ENCODE data around the gene BMP7. TPM values are rescaled to one million over a fixed set of nuclear protein-coding genes. Genes with fewer than 3 reads are reported as not detected.

The BMP7 gene
- total and polyA plus RNA-seq, 2 of the 8 experiments (the other 6 are each of a cell fraction or from before 2014, with no cell fraction given), result 9.2 to 14.7 TPM

- FAIRE-seq, result no peak
- Histone ChIP-seq H3K79me2 (ENCODE audit: control insufficient read depth in 1 of 2, insufficient read depth in 2 of 2, low read length in 2 of 2) (no peaks in the 10 kb centered on the region), H3K36me3 (ENCODE audit: control insufficient read depth in 2 of 4, insufficient read depth in 4 of 4, low read length in 3 of 4) (no peaks in the 10 kb centered on the region), H3K23me2 (ENCODE audit: low read depth, low read length) (no peaks in the 10 kb centered on the region), H3K14ac (ENCODE audit: insufficient read length) (no peak overlapping the region), H2BK12ac (ENCODE audit: low read depth, low read length) (no peak overlapping the region), H3K4ac (replicated peaks; ENCODE audit: insufficient read length, low read depth, low read length) (no peak overlapping the region), H2BK20ac (ENCODE audit: low read length) (no peak overlapping the region), H3K4me1 (replicated peaks in 1 of 4; ENCODE audit: control insufficient read depth in 3 of 4, insufficient read depth in 4 of 4, low read length in 3 of 4) (no peaks in the 10 kb centered on the region), H3K23ac (ENCODE audit: insufficient read length) (no peak overlapping the region), H3K27me3 (replicated peaks in 1 of 4; ENCODE audit: control insufficient read depth in 3 of 4, extremely low read depth in 1 of 4, insufficient read depth in 3 of 4, low read length in 3 of 4) (no peaks in the 10 kb centered on the region; a peak in 2 of 7 replicates), H3K9me3 (ENCODE audit: insufficient read depth in 2 of 2, low read depth in 1 of 2, low read length in 1 of 2) (no peaks in the 10 kb centered on the region), H4K91ac (replicated peaks; ENCODE audit: insufficient read length, low read length) (no peak overlapping the region), H3K27ac (ENCODE audit: low read depth, low read length) (no peak overlapping the region), H2BK5ac (ENCODE audit: low read depth, low read length) (no peak overlapping the region), H3K9ac (replicated peaks in 1 of 4; ENCODE audit: extremely low read depth in 1 of 4, low read depth in 3 of 4, low read length in 3 of 4) (no peak overlapping the region), H2BK120ac (replicated peaks; ENCODE audit: low read depth, low read length) (no peak overlapping the region), H3K4me3 (ENCODE audit: extremely low read depth in 1 of 4, insufficient read depth in 2 of 4, low read depth in 3 of 4, low read length in 4 of 4) (no peak overlapping the region), H4K20me1 (replicated peaks in 1 of 2; ENCODE audit: control insufficient read depth in 1 of 2, insufficient read depth in 2 of 2, low read length in 2 of 2) (no peaks in the 10 kb centered on the region), H3K18ac (ENCODE audit: extremely low read depth, low read length) (no peak overlapping the region), H3K4me2 (ENCODE audit: insufficient read depth in 1 of 2, low read depth in 2 of 2, low read length in 2 of 2) (no peak overlapping the region), H2AK5ac (ENCODE audit: low read depth, low read length) (no peak overlapping the region), H2BK15ac (ENCODE audit: low read length) (0 out of 2 replicates have a peak overlapping the region, but pooled peaks have one; percentile 46), H4K8ac (ENCODE audit: extremely low read depth, insufficient read depth, low read length) (no peak overlapping the region), H2AFZ (ENCODE audit: low read length) (no peak overlapping the region), H3K79me1 (ENCODE audit: low read depth, low read length) (no peaks in the 10 kb centered on the region), H3K56ac (replicated peaks; ENCODE audit: insufficient read length, low read depth, low read length) (no peak overlapping the region), H4K5ac (ENCODE audit: insufficient read length, low read depth, low read length) (no peak overlapping the region)
- ChIA-PET CTCF (ENCODE audit: partially characterized antibody) (interaction anchor here (0.7 kb wide), 1 partner anchor 18 kb away, joined by 3 read pairs; no protein-coding TSS in a partner anchor), POLR2A (ENCODE audit: partially characterized antibody) (no interaction called here)
- DNase-seq (ENCODE audit: low read depth in 1 of 2, low spot score in 2 of 2), result no peak
- whole genome bisulfite sequencing, 2 experiments (ENCODE audit: extremely low coverage in 1 of 2, insufficient coverage in 1 of 2, insufficient read length in 1 of 2, insufficient replicate concordance in 2 of 2, low coverage in 1 of 2, low lambda C conversion rate in 2 of 2, missing lambda C conversion rate in 1 of 2), result 86% methylated on average over 8 of the region's 8 CpGs; no CpG with 5 or more reads in 1 of the 2 experiments
- TF ChIP-seq TAF7 (optimal IDR thresholded peaks at IDR 0.05; ENCODE audit: borderline replicate concordance, low read depth, low read length), result no peak
- no peak for TF ChIP-seq FOSL1 (IDR thresholded peaks at IDR 0.05; ENCODE audit: insufficient read depth, low read depth, low read length)
- TF ChIP-seq EP300 (IDR thresholded peaks at IDR 0.05; ENCODE audit: borderline replicate concordance in 1 of 2, low read depth in 2 of 2, low read length in 2 of 2), result no peak
- TF ChIP-seq ASH2L (IDR thresholded peaks at IDR 0.05; ENCODE audit: low read length), result no peak
- TF ChIP-seq ATF2 (IDR thresholded peaks at IDR 0.05; ENCODE audit: low read length), result no peak
- TF ChIP-seq NRF1 (IDR thresholded peaks at IDR 0.05; ENCODE audit: low read depth, low read length), result no peak
- no peak for TF ChIP-seq EGR1 (IDR thresholded peaks at IDR 0.05; ENCODE audit: borderline replicate concordance, low read depth, low read length)
- TF ChIP-seq MAFK (IDR thresholded peaks at IDR 0.05; ENCODE audit: low read depth, low read length), result no peak
Measured at GRCh38 chr20:57315083-57315975, 48.9 kb upstream of the BMP7 start.

All from H1 (cell line).